ENCODE data around the gene OR51B4. TPM values are rescaled to one million over a fixed set of nuclear protein-coding genes. Genes with fewer than 3 reads are reported as not detected.
"Not testable (repeated sequence)": the region's sequence is repeated elsewhere in the genome, so short reads cannot be mapped to it uniquely, and the experiment has no call there.

OR51B4 gene
- total RNA-seq, 1 donor from 2014 or later = not detected

- no peak for DNase-seq (ENCODE audit: low read depth, low spot score)
These were observed 27.4 kb downstream of the OR51B4 start for GRCh38 chr11:5274395-5274794.

GRCh38 chr11:5272395-5273017 is 29.2 kb downstream of the OR51B4 start:
- DNase-seq (ENCODE audit: low read depth, low spot score) = no peak

GRCh38 chr11:5269715-5270147 is 32.0 kb downstream of the OR51B4 start, which contains the start of gene HBE1:
HBE1 (minus strand) TSS chr11:5269945; CDS start chr11:5269890, 55 bp downstream.
- DNase-seq (ENCODE audit: low read depth, low spot score) = no peak

GRCh38 chr11:5267033-5267563 is 34.6 kb downstream of the OR51B4 start:
- no peak for DNase-seq (ENCODE audit: low read depth, low spot score)

- DNase-seq (ENCODE audit: low read depth, low spot score) = no peak
These were observed 35.1 kb downstream of the OR51B4 start for GRCh38 chr11:5266609-5267008.

- no peak for DNase-seq (ENCODE audit: low read depth, low spot score)
These were observed 35.9 kb downstream of the OR51B4 start for GRCh38 chr11:5265832-5266231.

GRCh38 chr11:5258543-5259262 is 43.0 kb downstream of the OR51B4 start:
- DNase-seq (ENCODE audit: low read depth, low spot score) = no peak

GRCh38 chr11:5257296-5257695 is 44.5 kb downstream of the OR51B4 start:
- DNase-seq (ENCODE audit: low read depth, low spot score) = no peak

- DNase-seq (ENCODE audit: low read depth, low spot score) = not testable (repeated sequence)
These were observed 46.9 kb downstream of the OR51B4 start, which contains the start of gene HBG2 for GRCh38 chr11:5254646-5255413. HBG2 (minus strand) TSS chr11:5254781; CDS start chr11:5254728, 53 bp downstream.

GRCh38 chr11:5254023-5254422 is 47.7 kb downstream of the OR51B4 start:
- not testable (repeated sequence) for DNase-seq (ENCODE audit: low read depth, low spot score)

GRCh38 chr11:5253440-5253839 is 48.3 kb downstream of the OR51B4 start:
- not testable (repeated sequence) for DNase-seq (ENCODE audit: low read depth, low spot score)

GRCh38 chr11:5252919-5253265 is 48.9 kb downstream of the OR51B4 start:
- DNase-seq (ENCODE audit: low read depth, low spot score) = no peak

- no peak for DNase-seq (ENCODE audit: low read depth, low spot score)
These were observed 49.4 kb downstream of the OR51B4 start for GRCh38 chr11:5252192-5252918.

GRCh38 chr11:5251746-5252145 is 50.0 kb downstream of the OR51B4 start:
- no peak for DNase-seq (ENCODE audit: low read depth, low spot score)

Other genes starting within 250 kb of the OR51B4 start
- not detected in 2 replicates for gene OR52E2, start 242.3 kb downstream of the OR51B4 start, total RNA-seq
- gene OR52E1, start 232.4 kb downstream of the OR51B4 start, total RNA-seq = not detected in 2 replicates
- not detected in 2 replicates for gene OR52A5, start 163.6 kb downstream of the OR51B4 start, total RNA-seq
- not detected in 2 replicates for gene OR52A1, start 147.2 kb downstream of the OR51B4 start, total RNA-seq
- not detected in 2 replicates for gene OR51V1, start 101.3 kb downstream of the OR51B4 start, total RNA-seq
- not detected in 2 replicates for gene HBB, start 74.9 kb downstream of the OR51B4 start, total RNA-seq
- not detected in 2 replicates for gene HBD, start 67.5 kb downstream of the OR51B4 start, total RNA-seq
- gene HBG1, start 52.1 kb downstream of the OR51B4 start, total RNA-seq = not detected in 2 replicates
- not detected in 2 replicates for gene HBG2, start 47.2 kb downstream of the OR51B4 start, total RNA-seq
- gene HBE1, start 32.0 kb downstream of the OR51B4 start, total RNA-seq = not detected in 2 replicates
- gene OR51B2, start 22.4 kb upstream of the OR51B4 start, total RNA-seq = not detected in 2 replicates
- gene OR51B5, start 41.6 kb upstream of the OR51B4 start, total RNA-seq = not detected in 2 replicates
- not detected in 2 replicates for gene OR51B6, start 49.6 kb upstream of the OR51B4 start, total RNA-seq
- not detected in 2 replicates for gene OR51M1, start 81.9 kb upstream of the OR51B4 start, total RNA-seq
- not detected in 2 replicates for gene OR51Q1, start 120.2 kb upstream of the OR51B4 start, total RNA-seq
- not detected in 2 replicates for gene OR51I1, start 139.6 kb upstream of the OR51B4 start, total RNA-seq
- gene OR51I2, start 147.4 kb upstream of the OR51B4 start, total RNA-seq = not detected in 2 replicates
- gene OR52D1, start 186.7 kb upstream of the OR51B4 start, total RNA-seq = not detected in 2 replicates
- not detected in 2 replicates for gene UBQLN3, start 208.0 kb upstream of the OR51B4 start, total RNA-seq
- gene UBQLNL, start 214.8 kb upstream of the OR51B4 start, total RNA-seq = 0.04 TPM in 1 of 2 replicates, not detected in the other
- not detected in 2 replicates for gene OR52H1, start 246.6 kb upstream of the OR51B4 start, total RNA-seq